ENCODE measurements around the gene ALDH1L2.

The ALDH1L2 gene

GRCh38 chr12:105100207-105100985 is 16.1 kb upstream of the ALDH1L2 start:
- Histone ChIP-seq H3K27ac (ENCODE audit: extremely low read depth, low read depth, low read length) (no peak overlapping the region), H3K36me3 (ENCODE audit: control insufficient read depth in 2 of 2, insufficient read depth in 1 of 2, low read length in 2 of 2) (no peaks in the 10 kb centered on the region), H3K4me1 (ENCODE audit: control insufficient read depth, insufficient read depth, low read length) (peaks cover 4% of the 10 kb centered on the region; the same call in 1 of the 2 replicates), H3K9me3 (ENCODE audit: control insufficient read depth, insufficient read depth, low read depth, low read length) (no peaks in the 10 kb centered on the region), H3K4me3 (ENCODE audit: low read depth, low read length) (no peak overlapping the region)
- ChIA-PET CTCF (interaction anchor here (0.7 to 1.3 kb wide), 2 partner anchors 15 to 718 kb away, joined by 3 to 5 read pairs; no protein-coding TSS in a partner anchor), POLR2A (interaction anchor here (0.6 kb wide), 2 partner anchors 16 to 643 kb away, joined by 3 read pairs; no protein-coding TSS in a partner anchor)
- TF ChIP-seq, protein P1, sequence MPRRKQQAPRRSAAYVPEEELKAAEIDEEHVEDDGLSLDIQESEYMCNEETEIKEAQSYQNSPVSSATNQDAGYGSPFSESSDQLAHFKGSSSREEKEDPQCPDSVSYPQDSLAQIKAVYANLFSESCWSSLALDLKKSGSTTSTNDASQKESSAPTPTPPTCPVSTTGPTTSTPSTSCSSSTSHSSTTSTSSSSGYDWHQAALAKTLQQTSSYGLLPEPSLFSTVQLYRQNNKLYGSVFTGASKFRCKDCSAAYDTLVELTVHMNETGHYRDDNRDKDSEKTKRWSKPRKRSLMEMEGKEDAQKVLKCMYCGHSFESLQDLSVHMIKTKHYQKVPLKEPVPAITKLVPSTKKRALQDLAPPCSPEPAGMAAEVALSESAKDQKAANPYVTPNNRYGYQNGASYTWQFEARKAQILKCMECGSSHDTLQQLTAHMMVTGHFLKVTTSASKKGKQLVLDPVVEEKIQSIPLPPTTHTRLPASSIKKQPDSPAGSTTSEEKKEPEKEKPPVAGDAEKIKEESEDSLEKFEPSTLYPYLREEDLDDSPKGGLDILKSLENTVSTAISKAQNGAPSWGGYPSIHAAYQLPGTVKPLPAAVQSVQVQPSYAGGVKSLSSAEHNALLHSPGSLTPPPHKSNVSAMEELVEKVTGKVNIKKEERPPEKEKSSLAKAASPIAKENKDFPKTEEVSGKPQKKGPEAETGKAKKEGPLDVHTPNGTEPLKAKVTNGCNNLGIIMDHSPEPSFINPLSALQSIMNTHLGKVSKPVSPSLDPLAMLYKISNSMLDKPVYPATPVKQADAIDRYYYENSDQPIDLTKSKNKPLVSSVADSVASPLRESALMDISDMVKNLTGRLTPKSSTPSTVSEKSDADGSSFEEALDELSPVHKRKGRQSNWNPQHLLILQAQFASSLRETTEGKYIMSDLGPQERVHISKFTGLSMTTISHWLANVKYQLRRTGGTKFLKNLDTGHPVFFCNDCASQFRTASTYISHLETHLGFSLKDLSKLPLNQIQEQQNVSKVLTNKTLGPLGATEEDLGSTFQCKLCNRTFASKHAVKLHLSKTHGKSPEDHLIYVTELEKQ (tag by site-specific recombination; IDR thresholded peaks at IDR 0.05; ENCODE audit: borderline replicate concordance), result no peak
- no peak for TF ChIP-seq ZXDB (tag by site-specific recombination; IDR thresholded peaks at IDR 0.05)
- TF ChIP-seq, protein P2, sequence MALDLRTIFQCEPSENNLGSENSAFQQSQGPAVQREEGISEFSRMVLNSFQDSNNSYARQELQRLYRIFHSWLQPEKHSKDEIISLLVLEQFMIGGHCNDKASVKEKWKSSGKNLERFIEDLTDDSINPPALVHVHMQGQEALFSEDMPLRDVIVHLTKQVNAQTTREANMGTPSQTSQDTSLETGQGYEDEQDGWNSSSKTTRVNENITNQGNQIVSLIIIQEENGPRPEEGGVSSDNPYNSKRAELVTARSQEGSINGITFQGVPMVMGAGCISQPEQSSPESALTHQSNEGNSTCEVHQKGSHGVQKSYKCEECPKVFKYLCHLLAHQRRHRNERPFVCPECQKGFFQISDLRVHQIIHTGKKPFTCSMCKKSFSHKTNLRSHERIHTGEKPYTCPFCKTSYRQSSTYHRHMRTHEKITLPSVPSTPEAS (tag by site-specific recombination; IDR thresholded peaks at IDR 0.05), result no peak
- no peak for TF ChIP-seq YY1 (tag by site-specific recombination; IDR thresholded peaks at IDR 0.05)
- TF ChIP-seq ZNF48 (tag by site-specific recombination; IDR thresholded peaks at IDR 0.05), result no peak
- TF ChIP-seq ZNF704 (tag by site-specific recombination; IDR thresholded peaks at IDR 0.05), result no peak
- TF ChIP-seq, protein P3, sequence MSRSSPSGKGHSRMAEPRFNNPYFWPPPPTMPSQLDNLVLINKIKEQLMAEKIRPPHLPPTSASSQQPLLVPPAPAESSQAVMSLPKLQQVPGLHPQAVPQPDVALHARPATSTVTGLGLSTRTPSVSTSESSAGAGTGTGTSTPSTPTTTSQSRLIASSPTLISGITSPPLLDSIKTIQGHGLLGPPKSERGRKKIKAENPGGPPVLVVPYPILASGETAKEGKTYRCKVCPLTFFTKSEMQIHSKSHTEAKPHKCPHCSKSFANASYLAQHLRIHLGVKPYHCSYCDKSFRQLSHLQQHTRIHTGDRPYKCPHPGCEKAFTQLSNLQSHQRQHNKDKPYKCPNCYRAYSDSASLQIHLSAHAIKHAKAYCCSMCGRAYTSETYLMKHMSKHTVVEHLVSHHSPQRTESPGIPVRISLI (tag by site-specific recombination; IDR thresholded peaks at IDR 0.05), result no peak
- no peak for TF ChIP-seq OSR2 (tag by site-specific recombination; IDR thresholded peaks at IDR 0.05)
- TF ChIP-seq ZNF555 (tag by site-specific recombination; conservative IDR thresholded peaks at IDR 0.05), result no peak
- TF ChIP-seq PRDM2 (tag by site-specific recombination; IDR thresholded peaks at IDR 0.05; ENCODE audit: borderline replicate concordance), result no peak
- no peak for TF ChIP-seq ZNF596 (tag by site-specific recombination; IDR thresholded peaks at IDR 0.05)
- no peak for TF ChIP-seq ZNF621 (tag by site-specific recombination; IDR thresholded peaks at IDR 0.05)
- no peak for TF ChIP-seq ZNF549 (tag by site-specific recombination; IDR thresholded peaks at IDR 0.05)
- TF ChIP-seq, protein P4, sequence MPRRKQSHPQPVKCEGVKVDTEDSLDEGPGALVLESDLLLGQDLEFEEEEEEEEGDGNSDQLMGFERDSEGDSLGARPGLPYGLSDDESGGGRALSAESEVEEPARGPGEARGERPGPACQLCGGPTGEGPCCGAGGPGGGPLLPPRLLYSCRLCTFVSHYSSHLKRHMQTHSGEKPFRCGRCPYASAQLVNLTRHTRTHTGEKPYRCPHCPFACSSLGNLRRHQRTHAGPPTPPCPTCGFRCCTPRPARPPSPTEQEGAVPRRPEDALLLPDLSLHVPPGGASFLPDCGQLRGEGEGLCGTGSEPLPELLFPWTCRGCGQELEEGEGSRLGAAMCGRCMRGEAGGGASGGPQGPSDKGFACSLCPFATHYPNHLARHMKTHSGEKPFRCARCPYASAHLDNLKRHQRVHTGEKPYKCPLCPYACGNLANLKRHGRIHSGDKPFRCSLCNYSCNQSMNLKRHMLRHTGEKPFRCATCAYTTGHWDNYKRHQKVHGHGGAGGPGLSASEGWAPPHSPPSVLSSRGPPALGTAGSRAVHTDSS (tag by site-specific recombination; IDR thresholded peaks at IDR 0.05), result no peak
- TF ChIP-seq, protein P5, sequence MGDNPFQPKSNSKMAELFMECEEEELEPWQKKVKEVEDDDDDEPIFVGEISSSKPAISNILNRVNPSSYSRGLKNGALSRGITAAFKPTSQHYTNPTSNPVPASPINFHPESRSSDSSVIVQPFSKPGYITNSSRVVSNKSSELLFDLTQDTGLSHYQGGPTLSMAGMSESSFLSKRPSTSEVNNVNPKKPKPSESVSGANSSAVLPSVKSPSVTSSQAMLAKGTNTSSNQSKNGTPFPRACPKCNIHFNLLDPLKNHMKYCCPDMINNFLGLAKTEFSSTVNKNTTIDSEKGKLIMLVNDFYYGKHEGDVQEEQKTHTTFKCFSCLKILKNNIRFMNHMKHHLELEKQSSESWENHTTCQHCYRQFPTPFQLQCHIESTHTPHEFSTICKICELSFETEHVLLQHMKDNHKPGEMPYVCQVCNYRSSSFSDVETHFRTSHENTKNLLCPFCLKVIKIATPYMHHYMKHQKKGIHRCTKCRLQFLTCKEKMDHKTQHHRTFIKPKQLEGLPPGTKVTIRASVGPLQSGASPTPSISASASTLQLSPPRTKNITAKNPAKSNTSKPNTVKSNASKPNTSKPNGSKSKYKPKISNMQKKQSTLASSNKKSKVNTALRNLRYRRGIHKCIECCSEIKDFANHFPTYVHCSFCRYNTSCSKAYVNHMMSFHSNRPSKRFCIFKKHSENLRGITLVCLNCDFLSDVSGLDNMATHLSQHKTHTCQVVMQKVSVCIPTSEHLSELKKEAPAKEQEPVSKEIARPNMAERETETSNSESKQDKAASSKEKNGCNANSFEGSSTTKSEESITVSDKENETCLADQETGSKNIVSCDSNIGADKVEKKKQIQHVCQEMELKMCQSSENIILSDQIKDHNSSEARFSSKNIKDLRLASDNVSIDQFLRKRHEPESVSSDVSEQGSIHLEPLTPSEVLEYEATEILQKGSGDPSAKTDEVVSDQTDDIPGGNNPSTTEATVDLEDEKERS (tag by site-specific recombination; IDR thresholded peaks at IDR 0.05), result no peak
- TF ChIP-seq, protein P6, sequence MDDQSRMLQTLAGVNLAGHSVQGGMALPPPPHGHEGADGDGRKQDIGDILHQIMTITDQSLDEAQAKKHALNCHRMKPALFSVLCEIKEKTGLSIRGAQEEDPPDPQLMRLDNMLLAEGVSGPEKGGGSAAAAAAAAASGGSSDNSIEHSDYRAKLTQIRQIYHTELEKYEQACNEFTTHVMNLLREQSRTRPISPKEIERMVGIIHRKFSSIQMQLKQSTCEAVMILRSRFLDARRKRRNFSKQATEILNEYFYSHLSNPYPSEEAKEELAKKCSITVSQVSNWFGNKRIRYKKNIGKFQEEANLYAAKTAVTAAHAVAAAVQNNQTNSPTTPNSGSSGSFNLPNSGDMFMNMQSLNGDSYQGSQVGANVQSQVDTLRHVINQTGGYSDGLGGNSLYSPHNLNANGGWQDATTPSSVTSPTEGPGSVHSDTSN (CRISPR knock-in tag; IDR thresholded peaks at IDR 0.05), result no peak

All from HEK293 (cell line).